ENCODE measurements around the gene MAD1L1.

- TF ChIP-seq, protein P1, sequence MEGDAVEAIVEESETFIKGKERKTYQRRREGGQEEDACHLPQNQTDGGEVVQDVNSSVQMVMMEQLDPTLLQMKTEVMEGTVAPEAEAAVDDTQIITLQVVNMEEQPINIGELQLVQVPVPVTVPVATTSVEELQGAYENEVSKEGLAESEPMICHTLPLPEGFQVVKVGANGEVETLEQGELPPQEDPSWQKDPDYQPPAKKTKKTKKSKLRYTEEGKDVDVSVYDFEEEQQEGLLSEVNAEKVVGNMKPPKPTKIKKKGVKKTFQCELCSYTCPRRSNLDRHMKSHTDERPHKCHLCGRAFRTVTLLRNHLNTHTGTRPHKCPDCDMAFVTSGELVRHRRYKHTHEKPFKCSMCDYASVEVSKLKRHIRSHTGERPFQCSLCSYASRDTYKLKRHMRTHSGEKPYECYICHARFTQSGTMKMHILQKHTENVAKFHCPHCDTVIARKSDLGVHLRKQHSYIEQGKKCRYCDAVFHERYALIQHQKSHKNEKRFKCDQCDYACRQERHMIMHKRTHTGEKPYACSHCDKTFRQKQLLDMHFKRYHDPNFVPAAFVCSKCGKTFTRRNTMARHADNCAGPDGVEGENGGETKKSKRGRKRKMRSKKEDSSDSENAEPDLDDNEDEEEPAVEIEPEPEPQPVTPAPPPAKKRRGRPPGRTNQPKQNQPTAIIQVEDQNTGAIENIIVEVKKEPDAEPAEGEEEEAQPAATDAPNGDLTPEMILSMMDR (IDR thresholded peaks at IDR 0.05; ENCODE audit: insufficient read depth, low read depth, low read length): no peak
- TF ChIP-seq EZH2 (IDR thresholded peaks at IDR 0.05; ENCODE audit: insufficient read depth, low read length): no peak
Observed at GRCh38 chr7:2075811-2076210, 156.9 kb downstream of the MAD1L1 start.
